ENCODE data around the gene EFCC1.

The EFCC1 gene

GRCh38 chr3:129046732-129047552, 45.8 kb downstream of the EFCC1 start:
- H3K9me3 ChIP-seq: no peaks in the 10 kb centered on the region
- TF ChIP-seq CTCF (IDR thresholded peaks at IDR 0.05): no peak
- no peaks in the 10 kb centered on the region for H3K36me3 ChIP-seq
- H3K4me3 ChIP-seq (ENCODE audit: low read depth in 1 of 2, low read length in 1 of 2): no peak overlapping the region
- peaks cover 64% of the 10 kb centered on the region for H3K27me3 ChIP-seq
- peaks cover 10% of the 10 kb centered on the region in 2 experiments for H3K4me1 ChIP-seq (ENCODE audit: control insufficient read depth in 1 of 2, insufficient read depth in 1 of 2, low read depth in 1 of 2, low read length in 1 of 2)
- no peak overlapping the region for H3K27ac ChIP-seq

- peaks cover 10% of the 10 kb centered on the region in 2 experiments for H3K4me1 ChIP-seq (ENCODE audit: control insufficient read depth in 1 of 2, insufficient read depth in 1 of 2, low read depth in 1 of 2, low read length in 1 of 2)
- no peaks in the 10 kb centered on the region for H3K36me3 ChIP-seq
- no peak overlapping the region for H3K4me3 ChIP-seq (ENCODE audit: low read depth in 1 of 2, low read length in 1 of 2)
- no peak for TF ChIP-seq CTCF (IDR thresholded peaks at IDR 0.05)
- no peak overlapping the region for H3K27ac ChIP-seq
- peaks cover 59% of the 10 kb centered on the region for H3K27me3 ChIP-seq
- H3K9me3 ChIP-seq: no peaks in the 10 kb centered on the region
Observed at GRCh38 chr3:129047553-129047839, 46.4 kb downstream of the EFCC1 start.

GRCh38 chr3:129050556-129051295, 49.6 kb downstream of the EFCC1 start:
- Histone ChIP-seq H3K27ac (no peak overlapping the region), H3K9me3 (no peaks in the 10 kb centered on the region), H3K27me3 (peaks cover 27% of the 10 kb centered on the region), H3K4me1 (ENCODE audit: control insufficient read depth in 1 of 2, insufficient read depth in 1 of 2, low read depth in 1 of 2, low read length in 1 of 2) (peaks cover 11 to 13% of the 10 kb centered on the region in 2 experiments), H3K36me3 (no peaks in the 10 kb centered on the region), H3K4me3 (ENCODE audit: low read depth in 1 of 2, low read length in 1 of 2) (no peak overlapping the region)
- TF ChIP-seq CTCF (IDR thresholded peaks at IDR 0.05): no peak

GRCh38 chr3:129051871-129052340, 50.8 kb downstream of the EFCC1 start:
- Histone ChIP-seq H3K36me3 (no peaks in the 10 kb centered on the region), H3K27ac (no peak overlapping the region), H3K27me3 (peaks cover 15% of the 10 kb centered on the region), H3K9me3 (no peaks in the 10 kb centered on the region), H3K4me3 (ENCODE audit: low read depth in 1 of 2, low read length in 1 of 2) (no peak overlapping the region), H3K4me1 (ENCODE audit: control insufficient read depth in 1 of 2, insufficient read depth in 1 of 2, low read depth in 1 of 2, low read length in 1 of 2) (peaks cover 7 to 11% of the 10 kb centered on the region in 2 experiments)
- TF ChIP-seq CTCF (IDR thresholded peaks at IDR 0.05): no peak

- no peak overlapping the region for H3K27ac ChIP-seq
- peaks cover 7 to 11% of the 10 kb centered on the region in 2 experiments for H3K4me1 ChIP-seq (ENCODE audit: control insufficient read depth in 1 of 2, insufficient read depth in 1 of 2, low read depth in 1 of 2, low read length in 1 of 2)
- H3K9me3 ChIP-seq: no peaks in the 10 kb centered on the region
- no peaks in the 10 kb centered on the region for H3K36me3 ChIP-seq
- TF ChIP-seq CTCF (IDR thresholded peaks at IDR 0.05): no peak
- H3K4me3 ChIP-seq (ENCODE audit: low read depth in 1 of 2, low read length in 1 of 2): no peak overlapping the region
- peaks cover 7% of the 10 kb centered on the region for H3K27me3 ChIP-seq
Observed at GRCh38 chr3:129052675-129053074, 51.6 kb downstream of the EFCC1 start.

Data from neutrophil (primary cell).